H9 (cell line): ENCODE measurements around the gene GABARAPL2. TPM values are rescaled to one million over a fixed set of nuclear protein-coding genes. Genes with fewer than 3 reads are reported as not detected.
A peak's percentile ranks its signal among the peaks of the same experiment; 100 is the strongest.

Experiments
- DNase-seq: peaks from one replicate; pipeline ENCODE4 v3.0.0-alpha.2; 2017
- H2AFZ ChIP-seq: one replicate; pipeline ENCODE4 v1.6.1; 2013; ENCODE audit warnings: mild to moderate bottlenecking, low read length, control low read depth, moderate library complexity
- H2AK5ac ChIP-seq: 2 replicates; pipeline ENCODE4 v1.6.1; 2013; ENCODE audit warnings: low read length, control low read depth, mixed read lengths; ENCODE audit not compliant: insufficient read length
- H2BK120ac ChIP-seq: one replicate; pipeline ENCODE4 v1.6.1; 2013; ENCODE audit warnings: low read depth, mild to moderate bottlenecking, low read length, control low read depth, inconsistent platforms; ENCODE audit not compliant: poor library complexity, severe bottlenecking
- H2BK12ac ChIP-seq: 2 replicates; pipeline ENCODE4 v1.6.1; 2013; ENCODE audit warnings: low read length, control low read depth, mixed read lengths, low read depth; ENCODE audit not compliant: insufficient read length
- H2BK15ac ChIP-seq: 2 replicates; pipeline ENCODE4 v1.6.1; 2013; ENCODE audit warnings: low read depth, low read length, control low read depth
- H2BK20ac ChIP-seq: one replicate; pipeline ENCODE4 v1.6.1; 2013; ENCODE audit warnings: low read depth, mild to moderate bottlenecking, low read length, control low read depth, inconsistent platforms; ENCODE audit not compliant: poor library complexity, severe bottlenecking
- H2BK5ac ChIP-seq: 2 replicates; pipeline ENCODE4 v1.6.1; 2013; ENCODE audit warnings: low read length, control low read depth, mixed read lengths; ENCODE audit not compliant: insufficient read length
- H3K14ac ChIP-seq: 2 replicates; pipeline ENCODE4 v1.6.1; 2013; ENCODE audit warnings: low read length, control low read depth; ENCODE audit not compliant: insufficient read depth
- H3K18ac ChIP-seq: 2 replicates; pipeline ENCODE4 v1.6.1; 2013; ENCODE audit warnings: low read depth, mild to moderate bottlenecking, mixed read lengths, low read length, control low read depth; ENCODE audit not compliant: insufficient read length
- H3K23ac ChIP-seq: 2 replicates; pipeline ENCODE4 v1.6.1; 2013; ENCODE audit warnings: low read length, control low read depth, mixed read lengths, low read depth; ENCODE audit not compliant: insufficient read length
- H3K23me2 ChIP-seq: 2 replicates; pipeline ENCODE4 v1.6.1; 2013; ENCODE audit warnings: low read depth, mild to moderate bottlenecking, mixed read lengths, low read length, control low read depth; ENCODE audit not compliant: insufficient read length, poor library complexity, severe bottlenecking
- H3K27ac ChIP-seq: 2 replicates; pipeline ENCODE4 v1.5.1; 2013; ENCODE audit warnings: low read length, control low read depth, mixed read lengths, low read depth; ENCODE audit not compliant: insufficient read length
- H3K27me3 ChIP-seq: 2 replicates; pipeline ENCODE4 v1.6.1; 2013; ENCODE audit warnings: low read length, control low read depth, inconsistent platforms; ENCODE audit not compliant: insufficient read depth
- H3K4ac ChIP-seq: 2 replicates; pipeline ENCODE4 v1.6.1; 2013; ENCODE audit warnings: low read depth, mild to moderate bottlenecking, control low read depth, inconsistent platforms, low read length, moderate library complexity
- H3K4me1 ChIP-seq: 2 replicates; pipeline ENCODE4 v1.6.1; 2013; ENCODE audit warnings: low read length, control low read depth, inconsistent platforms; ENCODE audit not compliant: insufficient read depth
- H3K4me2 ChIP-seq: 2 replicates; pipeline ENCODE4 v1.6.1; 2013; ENCODE audit warnings: low read length, control low read depth, mixed read lengths; ENCODE audit not compliant: insufficient read length, insufficient read depth
- H3K56ac ChIP-seq: 2 replicates; pipeline ENCODE4 v1.6.1; 2013; ENCODE audit warnings: low read depth, mild to moderate bottlenecking, mixed read lengths, low read length, control low read depth; ENCODE audit not compliant: insufficient read length
- H3K79me1 ChIP-seq: 2 replicates; pipeline ENCODE4 v1.6.1; 2013; ENCODE audit warnings: low read depth, mild to moderate bottlenecking, moderate library complexity, low read length, control low read depth, inconsistent platforms; ENCODE audit not compliant: insufficient read depth, poor library complexity, severe bottlenecking
- H3K79me2 ChIP-seq: 2 replicates; pipeline ENCODE4 v1.6.1; 2013; ENCODE audit warnings: low read length, control low read depth, inconsistent platforms; ENCODE audit not compliant: insufficient read depth
- H3K9ac ChIP-seq: 2 replicates; pipeline ENCODE4 v1.6.1; 2013; ENCODE audit warnings: low read length, control low read depth, mixed read lengths; ENCODE audit not compliant: insufficient read length; ENCODE audit errors: extremely low read depth
- H3K9me3 ChIP-seq: one replicate; pipeline ENCODE4 v1.6.1; 2013; ENCODE audit warnings: low read depth, low read length, inconsistent platforms; ENCODE audit not compliant: control insufficient read depth
- H3T11ph ChIP-seq: one replicate; pipeline ENCODE4 v1.6.1; 2013; ENCODE audit warnings: mild to moderate bottlenecking, low read length, control low read depth, inconsistent platforms
- H4K20me1 ChIP-seq: one replicate; pipeline ENCODE4 v1.6.1; 2013; ENCODE audit not compliant: control insufficient read depth, insufficient read length, insufficient read depth
- H4K5ac ChIP-seq: 2 replicates; pipeline ENCODE4 v1.6.1; 2013; ENCODE audit warnings: low read depth, mild to moderate bottlenecking, mixed read lengths, low read length, control low read depth; ENCODE audit not compliant: insufficient read length
- H4K8ac ChIP-seq: replicated peaks from 2 replicates; pipeline ENCODE4 v1.6.1; 2013; ENCODE audit warnings: low read length, control low read depth, mixed read lengths, low read depth; ENCODE audit not compliant: insufficient read length
- H4K91ac ChIP-seq: 2 replicates; pipeline ENCODE4 v1.6.1; 2013; ENCODE audit warnings: low read depth, mild to moderate bottlenecking, moderate library complexity, mixed read lengths, low read length, control low read depth; ENCODE audit not compliant: insufficient read length
- H3K27ac Mint-ChIP-seq, 3 experiments: 2 replicates in 2 of 3; 3 replicates in 1 of 3; pipeline ENCODE4 v1.8.0; 2020 to 2021; ENCODE audit warnings: mixed read lengths in 3 of 3, mild to moderate bottlenecking in 1 of 3, moderate library complexity in 1 of 3
- H3K27me3 Mint-ChIP-seq: 2 replicates; pipeline ENCODE4 v1.8.0; 2021; ENCODE audit warnings: low read depth, mild to moderate bottlenecking, moderate library complexity, mixed read lengths
- H3K36me3 Mint-ChIP-seq, 3 experiments: 2 replicates in 2 of 3; 3 replicates in 1 of 3; pipeline ENCODE4 v1.8.0; 2020 to 2021; ENCODE audit warnings: low read depth in 3 of 3, mixed read lengths in 3 of 3; ENCODE audit not compliant: insufficient read depth in 1 of 3
- H3K4me1 Mint-ChIP-seq, 2 experiments: 2 replicates each; pipeline ENCODE4 v1.8.0; 2020; ENCODE audit warnings: mixed read lengths in 2 of 2
- H3K4me3 Mint-ChIP-seq, 2 experiments: 2 replicates in 1 of 2; 3 replicates in 1 of 2; pipeline ENCODE4 v1.8.0; 2020 to 2021; ENCODE audit warnings: mild to moderate bottlenecking in 2 of 2, mixed read lengths in 2 of 2, moderate library complexity in 1 of 2
- H3K9me3 Mint-ChIP-seq, 2 experiments: 2 replicates in 1 of 2; 3 replicates in 1 of 2; pipeline ENCODE4 v1.8.0; 2020; ENCODE audit warnings: mild to moderate bottlenecking in 2 of 2, mixed read lengths in 2 of 2, moderate library complexity in 1 of 2
- WGBS: extraction: QIAGEN DNeasy Blood & Tissue Kit; methylation state at CpG from one replicate; pipeline ENCODE4 v1.1.7; 2013; ENCODE audit warnings: missing lambda C conversion rate, low lambda C conversion rate, mixed read lengths; ENCODE audit not compliant: insufficient read length; ENCODE audit errors: extremely low coverage; 5-methylcytosine and 5-hydroxymethylcytosine counted together
- total RNA-seq: library from RNA; stranded (reverse); gene quantifications from 2 replicates; pipeline ENCODE4 v1.2.1, GENCODE V29; 2021
- TF ChIP-seq, protein P1 (sequence below): fragments of 200-600 bp; sonication (generic); conservative IDR thresholded peaks from 3 replicates; pipeline ENCODE4 v1.8.0; 2021; ENCODE audit warnings: antibody characterized with exemption, mild to moderate bottlenecking

Gene GABARAPL2
- total RNA-seq, 1 experiment from 2014 or later: 62.6 TPM

DNA sequence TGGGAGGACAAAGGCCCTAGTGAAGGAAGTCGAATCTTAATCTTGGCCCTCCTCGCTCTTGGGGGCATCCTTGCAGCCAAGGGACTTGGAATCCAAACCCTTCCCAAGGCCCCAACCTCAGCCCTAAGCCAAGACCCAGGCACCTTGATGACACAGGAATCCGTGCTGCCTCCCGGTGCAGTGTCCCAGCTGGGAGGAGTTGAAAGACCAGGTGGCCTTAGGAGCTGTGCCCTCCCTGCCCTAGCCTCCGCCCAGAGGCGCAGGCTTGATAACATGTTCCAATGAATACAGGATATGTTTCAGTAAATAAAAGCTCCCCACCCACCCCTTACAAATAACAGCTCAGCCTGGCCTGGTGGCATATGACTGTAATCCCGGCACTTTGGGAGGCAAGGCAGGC lies 30.3 kb upstream of the GABARAPL2 start, which contains the start of gene CHST5:
Gene CHST5 (minus strand): TSS at position 208 of the 400 bp plus-strand sequence. CDS start 5,724 bp downstream, outside the sequence.
- Histone ChIP-seq H3K27ac (no peak within 1 kb of the TSS), H3T11ph (no peak within 1 kb of the TSS), H2BK20ac (no peak within 1 kb of the TSS), H3K9ac (no peak within 1 kb of the TSS), H4K20me1 (no peaks in the 10 kb centered on the region), H2BK15ac (no peak within 1 kb of the TSS), H4K91ac (no peak within 1 kb of the TSS), H3K56ac (no peak within 1 kb of the TSS), H2BK12ac (no peak within 1 kb of the TSS), H2AFZ (no peak within 1 kb of the TSS), H2BK120ac (no peak within 1 kb of the TSS), H3K79me2 (no peaks in the 10 kb centered on the region), H4K8ac (no peak within 1 kb of the TSS), H3K23ac (no peak within 1 kb of the TSS), H3K14ac (no peak within 1 kb of the TSS; the same call in 1 of the 2 replicates), H3K23me2 (no peaks in the 10 kb centered on the region), H4K5ac (no peak within 1 kb of the TSS), H3K4ac (no peak within 1 kb of the TSS), H3K18ac (no peak within 1 kb of the TSS), H3K27me3 (no peaks in the 10 kb centered on the region), H2BK5ac (no peak within 1 kb of the TSS), H3K4me1 (no peaks in the 10 kb centered on the region), H3K79me1 (no peaks in the 10 kb centered on the region), H2AK5ac (no peak within 1 kb of the TSS), H3K4me2 (no peak within 1 kb of the TSS), H3K9me3 (no peaks in the 10 kb centered on the region)
- TF ChIP-seq, protein P1, sequence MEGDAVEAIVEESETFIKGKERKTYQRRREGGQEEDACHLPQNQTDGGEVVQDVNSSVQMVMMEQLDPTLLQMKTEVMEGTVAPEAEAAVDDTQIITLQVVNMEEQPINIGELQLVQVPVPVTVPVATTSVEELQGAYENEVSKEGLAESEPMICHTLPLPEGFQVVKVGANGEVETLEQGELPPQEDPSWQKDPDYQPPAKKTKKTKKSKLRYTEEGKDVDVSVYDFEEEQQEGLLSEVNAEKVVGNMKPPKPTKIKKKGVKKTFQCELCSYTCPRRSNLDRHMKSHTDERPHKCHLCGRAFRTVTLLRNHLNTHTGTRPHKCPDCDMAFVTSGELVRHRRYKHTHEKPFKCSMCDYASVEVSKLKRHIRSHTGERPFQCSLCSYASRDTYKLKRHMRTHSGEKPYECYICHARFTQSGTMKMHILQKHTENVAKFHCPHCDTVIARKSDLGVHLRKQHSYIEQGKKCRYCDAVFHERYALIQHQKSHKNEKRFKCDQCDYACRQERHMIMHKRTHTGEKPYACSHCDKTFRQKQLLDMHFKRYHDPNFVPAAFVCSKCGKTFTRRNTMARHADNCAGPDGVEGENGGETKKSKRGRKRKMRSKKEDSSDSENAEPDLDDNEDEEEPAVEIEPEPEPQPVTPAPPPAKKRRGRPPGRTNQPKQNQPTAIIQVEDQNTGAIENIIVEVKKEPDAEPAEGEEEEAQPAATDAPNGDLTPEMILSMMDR: no peak
- no peak for DNase-seq
- H3K9me3 Mint-ChIP-seq: no peaks in the 10 kb centered on the region
- peak within 1 kb of the TSS in 1 of 3 experiments; percentile 62; a peak in 2 of 7 replicates for H3K27ac Mint-ChIP-seq
- H3K36me3 Mint-ChIP-seq: peaks cover 0 to 3% (median 0%) of the 10 kb centered on the region in 3 experiments; a peak in 1 of 7 replicates
- no peaks in the 10 kb centered on the region; the same call in 1 of the 2 replicates for H3K27me3 Mint-ChIP-seq
- H3K4me1 Mint-ChIP-seq: peaks cover 14 to 17% of the 10 kb centered on the region in 2 experiments
- H3K4me3 Mint-ChIP-seq: no peak within 1 kb of the TSS
- no CpG with 5 or more reads among the region's 7 CpGs for WGBS
